GM23248 (cell line): ENCODE measurements around the gene FAM219A. TPM values are rescaled to one million over a fixed set of nuclear protein-coding genes. Genes with fewer than 3 reads are reported as not detected.

ENCODE experiments used
- DNase-seq: peaks from one replicate; pipeline ENCODE4 v3.0.0-alpha.2; 2015
- H2AFZ ChIP-seq: fragments of 200-600 bp; sonication (generic); 2 replicates; pipeline ENCODE4 v1.6.1; 2016; ENCODE audit warnings: antibody characterized with exemption
- H3F3A ChIP-seq: fragments of 200-600 bp; sonication (generic); 2 replicates; pipeline ENCODE4 v1.6.1; 2016; ENCODE audit warnings: mild to moderate bottlenecking, antibody characterized with exemption, mixed run types; ENCODE audit not compliant: insufficient read depth
- H3K27ac ChIP-seq: fragments of 200-600 bp; sonication (generic); 2 replicates; pipeline ENCODE4 v1.5.1; 2016; ENCODE audit warnings: mild to moderate bottlenecking
- H3K27me3 ChIP-seq: fragments of 200-600 bp; sonication (generic); replicated peaks from 2 replicates; pipeline ENCODE4 v1.6.1; 2016; ENCODE audit warnings: mild to moderate bottlenecking; ENCODE audit not compliant: insufficient read depth
- H3K36me3 ChIP-seq: fragments of 200-600 bp; sonication (generic); 2 replicates; pipeline ENCODE4 v1.6.1; 2016; ENCODE audit warnings: low read depth, mild to moderate bottlenecking
- H3K4me1 ChIP-seq: fragments of 200-600 bp; sonication (generic); 2 replicates; pipeline ENCODE4 v1.6.1; 2016; ENCODE audit warnings: mild to moderate bottlenecking; ENCODE audit not compliant: insufficient read depth
- H3K4me2 ChIP-seq: fragments of 200-600 bp; sonication (generic); one replicate; pipeline ENCODE4 v1.6.1; 2016; ENCODE audit warnings: mild to moderate bottlenecking; ENCODE audit not compliant: unreplicated experiment
- H3K4me3 ChIP-seq: fragments of 200-600 bp; sonication (generic); 2 replicates; pipeline ENCODE4 v1.5.1; 2016; ENCODE audit warnings: mild to moderate bottlenecking
- H3K79me2 ChIP-seq: fragments of 200-600 bp; sonication (generic); 2 replicates; pipeline ENCODE4 v1.6.1; 2016; ENCODE audit warnings: mild to moderate bottlenecking; ENCODE audit not compliant: insufficient read depth
- H3K9ac ChIP-seq: fragments of 200-600 bp; sonication (generic); 2 replicates; pipeline ENCODE4 v1.6.1; 2016; ENCODE audit warnings: mild to moderate bottlenecking
- H3K9me2 ChIP-seq: fragments of 200-600 bp; sonication (generic); 2 replicates; pipeline ENCODE4 v1.6.1; 2016; ENCODE audit warnings: mixed run types, mild to moderate bottlenecking, moderate library complexity; ENCODE audit not compliant: insufficient read depth
- H3K9me3 ChIP-seq: fragments of 200-600 bp; sonication (generic); one replicate; pipeline ENCODE4 v1.6.1; 2017; ENCODE audit warnings: low read depth
- H4K20me1 ChIP-seq: fragments of 200-600 bp; sonication (generic); 2 replicates; pipeline ENCODE4 v1.6.0; 2016; ENCODE audit not compliant: insufficient read depth
- EZH2 ChIP-seq: fragments of 200-600 bp; sonication (generic); IDR thresholded peaks from 2 replicates; pipeline ENCODE4 v1.6.1; 2018; ENCODE audit warnings: antibody characterized with exemption, mild to moderate bottlenecking; ENCODE audit not compliant: insufficient read depth, poor library complexity, severe bottlenecking
- EZH2phosphoT487 ChIP-seq: fragments of 200-600 bp; sonication (generic); IDR thresholded peaks from 2 replicates; pipeline ENCODE4 v1.6.1; 2018; ENCODE audit warnings: antibody characterized with exemption, moderate library complexity, mild to moderate bottlenecking, low read depth; ENCODE audit not compliant: insufficient read depth
- whole genome bisulfite sequencing, 2 experiments: methylation state at CpG; one replicate each; pipeline ENCODE4 v1.1.6; 2015 to 2017; ENCODE audit warnings: low lambda C conversion rate in 2 of 2, low coverage in 1 of 2; ENCODE audit errors: missing lambda C conversion rate in 2 of 2; 5-methylcytosine and 5-hydroxymethylcytosine counted together
- in situ Hi-C: fragments of 300-500 bp; cut with MboI; formaldehyde crosslinking; loops from 2 replicates; pipeline ENCODE4 v1.15.0; 2020
- polyA plus RNA-seq: library from polyadenylated mRNA; unstranded; fragments of >200 nt; fragmentation: Nextera tagmentation; extraction: Ambion mirVana; gene quantifications from 2 replicates; pipeline ENCODE4 v1.2.1, GENCODE V29; 2016
- total RNA-seq: library from RNA; depleted of rRNA; stranded (reverse); fragments of >200 nt; shearing (Covaris generic); gene quantifications from 2 replicates; pipeline ENCODE4 v1.2.3, GENCODE V29; 2014

The FAM219A gene
- total and polyA plus RNA-seq, 2 experiments from 2014 or later: 7.8 to 9.1 TPM

GRCh38 chr9:34398875-34399274 is 59.5 kb downstream of the FAM219A start:
- Histone ChIP-seq H3F3A (peaks cover 8% of the 10 kb centered on the region), H3K9me2 (no peaks in the 10 kb centered on the region), H3K79me2 (no peaks in the 10 kb centered on the region), H3K9ac (no peak overlapping the region), H3K36me3 (0 out of 2 replicates have a peak, but pooled peaks cover 6% of the 10 kb centered on the region), H3K27me3 (no peaks in the 10 kb centered on the region), H3K27ac (no peak overlapping the region), H3K9me3 (no peaks in the 10 kb centered on the region), H3K4me1 (no peaks in the 10 kb centered on the region), H3K4me2 (no peak overlapping the region), H4K20me1 (peaks cover 3% of the 10 kb centered on the region; the same call in 1 of the 2 replicates), H2AFZ (no peak overlapping the region), H3K4me3 (no peak overlapping the region)
- DNase-seq: no peak
- in situ Hi-C loops: no loop called here
- TF ChIP-seq EZH2phosphoT487: no peak
- no peak for TF ChIP-seq EZH2
- WGBS, 2 experiments: 100% methylated on average over 1 of the region's 1 CpG

- in situ Hi-C loops: no loop called here
- 64 to 74% methylated on average over 7 of the region's 7 CpGs for WGBS, 2 experiments
- TF ChIP-seq EZH2: no peak
- TF ChIP-seq EZH2phosphoT487: no peak
These were observed 61.8 kb downstream of the FAM219A start for GRCh38 chr9:34396276-34397214.

DNA sequence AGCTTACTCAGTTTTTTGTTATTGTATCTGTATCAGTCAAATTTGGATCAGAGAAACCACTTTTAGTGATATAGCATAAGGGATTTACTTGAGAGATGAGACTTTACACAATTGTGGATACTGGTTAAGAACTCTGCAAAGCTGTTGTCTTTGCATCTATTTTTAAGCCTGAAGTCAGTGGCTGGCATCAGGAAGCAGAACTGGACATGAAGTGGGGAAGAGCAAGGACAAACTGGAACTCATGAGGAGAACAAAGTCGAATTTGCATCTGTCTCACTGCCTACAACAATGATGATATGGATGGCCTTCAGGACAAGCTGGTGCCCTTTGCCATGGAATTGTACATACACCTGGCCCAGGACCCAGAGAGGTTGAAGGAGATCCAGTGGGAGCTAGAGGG is 65.9 kb downstream of the FAM219A start:
- no peaks in the 10 kb centered on the region for H3K4me1 ChIP-seq
- no peaks in the 10 kb centered on the region for H3K79me2 ChIP-seq
- no peaks in the 10 kb centered on the region for H3K36me3 ChIP-seq
- in situ Hi-C loops: no loop called here
- no peaks in the 10 kb centered on the region for H3K9me3 ChIP-seq
- no peaks in the 10 kb centered on the region for H4K20me1 ChIP-seq
- 45 to 65% methylated on average over 1 of the region's 1 CpG for WGBS, 2 experiments
- no peak for DNase-seq
- no peak overlapping the region for H3K27ac ChIP-seq
- no peaks in the 10 kb centered on the region for H3K9me2 ChIP-seq
- no peak overlapping the region for H3K4me3 ChIP-seq
- H2AFZ ChIP-seq: no peak overlapping the region
- H3K4me2 ChIP-seq: no peak overlapping the region
- no peak overlapping the region for H3K9ac ChIP-seq
- no peaks in the 10 kb centered on the region for H3K27me3 ChIP-seq
- TF ChIP-seq EZH2 (no peak), EZH2phosphoT487 (no peak)
- peaks cover 11% of the 10 kb centered on the region for H3F3A ChIP-seq

More at GRCh38 chr9:34396276-34397214, 61.8 kb downstream of the FAM219A start:
- Histone ChIP-seq H3K79me2 (no peaks in the 10 kb centered on the region), H3K9ac (no peak overlapping the region), H3K4me2 (no peak overlapping the region), H2AFZ (no peak overlapping the region), H3K27me3 (no peaks in the 10 kb centered on the region), H3F3A (peaks cover 7% of the 10 kb centered on the region; the same call in 1 of the 2 replicates), H3K4me1 (no peaks in the 10 kb centered on the region), H3K4me3 (no peak overlapping the region), H3K9me2 (no peaks in the 10 kb centered on the region), H3K9me3 (no peaks in the 10 kb centered on the region), H4K20me1 (no peaks in the 10 kb centered on the region), H3K36me3 (no peaks in the 10 kb centered on the region), H3K27ac (no peak overlapping the region)
- DNase-seq: no peak

DNA sequence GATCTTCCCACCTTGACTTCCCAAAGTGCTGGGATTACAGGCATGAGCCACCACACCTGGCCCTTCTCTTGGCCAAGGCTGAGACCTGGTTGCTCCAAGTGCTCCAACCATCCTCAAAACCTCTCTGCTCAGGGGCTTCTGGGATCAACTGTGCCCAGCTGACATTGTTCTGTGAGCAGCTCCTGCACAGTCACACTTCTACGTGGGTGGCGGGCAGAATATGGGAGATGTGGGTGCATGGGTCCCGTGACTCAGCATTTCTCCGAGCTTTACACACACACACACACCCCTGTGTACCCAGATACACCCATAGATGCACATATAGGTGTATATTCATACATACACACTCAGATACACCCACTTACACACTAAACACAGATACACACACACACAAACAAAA is 71.1 kb downstream of the FAM219A start:
- no peak overlapping the region for H3K4me3 ChIP-seq
- no peak for DNase-seq
- TF ChIP-seq EZH2 (no peak), EZH2phosphoT487 (no peak)
- no peak overlapping the region for H3K4me2 ChIP-seq
- H3K27me3 ChIP-seq: no peaks in the 10 kb centered on the region
- no peaks in the 10 kb centered on the region for H4K20me1 ChIP-seq
- H3K9me2 ChIP-seq: no peaks in the 10 kb centered on the region
- no peaks in the 10 kb centered on the region for H3K79me2 ChIP-seq
- H3K4me1 ChIP-seq: no peaks in the 10 kb centered on the region
- peaks cover 4% of the 10 kb centered on the region; the same call in 1 of the 2 replicates for H3F3A ChIP-seq
- H2AFZ ChIP-seq: no peak overlapping the region
- no peak overlapping the region for H3K9ac ChIP-seq
- WGBS, 2 experiments: 80% methylated on average over 4 of the region's 4 CpGs
- in situ Hi-C loops: no loop called here
- H3K36me3 ChIP-seq: no peaks in the 10 kb centered on the region
- no peak overlapping the region for H3K27ac ChIP-seq
- H3K9me3 ChIP-seq: no peaks in the 10 kb centered on the region
